H1 (cell line): Measurements from ENCODE around the gene DPM2. TPM values are rescaled to one million over a fixed set of nuclear protein-coding genes. Genes with fewer than 3 reads are reported as not detected.
A peak's percentile ranks its signal among the peaks of the same experiment; 100 is the strongest.

Experiments
- CTCF ChIA-PET: fragments of 300-600 bp; sonication (Branson Sonifier 250); formaldehyde crosslinking; loops from one replicate; lab custom pipeline; 2021; ENCODE audit not compliant: partially characterized antibody; lab: Charles Lee
- POLR2A ChIA-PET: fragments of 300-600 bp; sonication (Branson Sonifier 250); formaldehyde crosslinking; loops from one replicate; lab custom pipeline; 2021; ENCODE audit warnings: inconsistent platforms; ENCODE audit not compliant: partially characterized antibody; lab: Charles Lee
- DNase-seq, 2 experiments: peaks; one replicate each; pipeline versions ENCODE4 v3.0.0 to v3.0.0-alpha.2; 2010 to 2022; ENCODE audit warnings: low spot score in 2 of 2, low read depth in 1 of 2, mixed read lengths in 1 of 2
- FAIRE-seq: peaks from 2 replicates; lab custom pipeline; 2011; peaks lifted over from hg19 to GRCh38; lab: Jason Lieb, UNC
- H2AFZ ChIP-seq: 2 replicates; pipeline ENCODE4 v1.8.1; 2012; ENCODE audit warnings: low read length, inconsistent platforms
- H2AK5ac ChIP-seq: 2 replicates; pipeline ENCODE4 v1.6.1; 2013; ENCODE audit warnings: low read depth, low read length
- H2BK120ac ChIP-seq: replicated peaks from 2 replicates; pipeline ENCODE3; 2013; ENCODE audit warnings: low read depth, low read length, inconsistent platforms
- H2BK12ac ChIP-seq: 2 replicates; pipeline ENCODE4 v1.6.1; 2013; ENCODE audit warnings: low read depth, low read length
- H2BK15ac ChIP-seq: 2 replicates; pipeline ENCODE4 v1.6.1; 2013; ENCODE audit warnings: low read length
- H2BK20ac ChIP-seq: 2 replicates; pipeline ENCODE4 v1.6.1; 2013; ENCODE audit warnings: low read length
- H2BK5ac ChIP-seq: 2 replicates; pipeline ENCODE4 v1.6.1; 2013; ENCODE audit warnings: low read depth, low read length
- H3K14ac ChIP-seq: 2 replicates; pipeline ENCODE4 v1.6.1; 2013; ENCODE audit warnings: inconsistent platforms; ENCODE audit not compliant: insufficient read length
- H3K18ac ChIP-seq: 2 replicates; pipeline ENCODE4 v1.6.1; 2013; ENCODE audit warnings: low read length; ENCODE audit errors: extremely low read depth
- H3K23ac ChIP-seq: 2 replicates; pipeline ENCODE4 v1.6.1; 2013; ENCODE audit warnings: inconsistent platforms; ENCODE audit not compliant: insufficient read length
- H3K23me2 ChIP-seq: 2 replicates; pipeline ENCODE4 v1.6.1; 2013; ENCODE audit warnings: low read depth, low read length
- H3K27ac ChIP-seq: 2 replicates; pipeline ENCODE4 v1.6.1; 2011; ENCODE audit warnings: low read depth, low read length, inconsistent platforms
- H3K27me3 ChIP-seq, 4 experiments: replicated peaks in 1 of 4; 1 replicate in 1 of 4; 2 replicates in 3 of 4; pipeline versions ENCODE4 v1.6.1 to v1.8.1; 2011 to 2013; ENCODE audit warnings: low read length in 3 of 4, mild to moderate bottlenecking in 3 of 4, inconsistent platforms in 2 of 4, mixed read lengths in 2 of 4, moderate library complexity in 1 of 4; ENCODE audit not compliant: control insufficient read depth in 3 of 4, insufficient read depth in 3 of 4; ENCODE audit errors: extremely low read depth in 1 of 4
- H3K36me3 ChIP-seq, 4 experiments: 2 replicates each; pipeline versions ENCODE4 v1.6.1 to v1.8.1; 2011 to 2013; ENCODE audit warnings: mild to moderate bottlenecking in 4 of 4, low read length in 3 of 4, moderate library complexity in 2 of 4, control low read depth in 1 of 4, inconsistent platforms in 1 of 4; ENCODE audit not compliant: insufficient read depth in 4 of 4, control insufficient read depth in 2 of 4
- H3K4ac ChIP-seq: replicated peaks from 2 replicates; pipeline ENCODE3; 2013; ENCODE audit warnings: low read length, low read depth, mixed read lengths, inconsistent platforms; ENCODE audit not compliant: insufficient read length
- H3K4me1 ChIP-seq, 4 experiments: replicated peaks in 1 of 4; 1 replicate in 1 of 4; 2 replicates in 3 of 4; pipeline versions ENCODE4 v1.6.1 to v1.8.1; 2011 to 2013; ENCODE audit warnings: low read length in 3 of 4, inconsistent platforms in 2 of 4, mixed read lengths in 1 of 4; ENCODE audit not compliant: insufficient read depth in 4 of 4, control insufficient read depth in 3 of 4
- H3K4me2 ChIP-seq, 2 experiments: 2 replicates each; pipeline versions ENCODE4 v1.6.1 to v1.8.1; 2011 to 2013; ENCODE audit warnings: low read depth in 2 of 2, low read length in 2 of 2, control low read depth in 1 of 2, inconsistent platforms in 1 of 2, mild to moderate bottlenecking in 1 of 2; ENCODE audit not compliant: insufficient read depth in 1 of 2
- H3K4me3 ChIP-seq, 4 experiments: fragments of 200-600, 300-600 bp in 1 of 4; sonication (generic), shearing (Covaris generic), sonication (Bioruptor Twin) in 1 of 4; 2 replicates each; pipeline versions ENCODE4 v1.5.1 to v1.8.1; 2011 to 2016; ENCODE audit warnings: low read length in 4 of 4, low read depth in 3 of 4, control low read depth in 2 of 4, inconsistent platforms in 2 of 4, mild to moderate bottlenecking in 2 of 4, mixed read lengths in 1 of 4, moderate library complexity in 1 of 4; ENCODE audit not compliant: insufficient read depth in 2 of 4; ENCODE audit errors: extremely low read depth in 1 of 4
- H3K56ac ChIP-seq: replicated peaks from 2 replicates; pipeline ENCODE3; 2013; ENCODE audit warnings: low read depth, mild to moderate bottlenecking, mixed read lengths, low read length, inconsistent platforms; ENCODE audit not compliant: insufficient read length
- H3K79me1 ChIP-seq: 2 replicates; pipeline ENCODE4 v1.6.1; 2013; ENCODE audit warnings: low read depth, low read length, control low read depth
- H3K79me2 ChIP-seq, 2 experiments: 2 replicates each; pipeline versions ENCODE4 v1.6.1 to v1.8.1; 2012 to 2013; ENCODE audit warnings: low read length in 2 of 2, mild to moderate bottlenecking in 2 of 2, inconsistent platforms in 1 of 2; ENCODE audit not compliant: insufficient read depth in 2 of 2, control insufficient read depth in 1 of 2
- H3K9ac ChIP-seq, 4 experiments: replicated peaks in 1 of 4; 1 replicate in 1 of 4; 2 replicates in 3 of 4; pipeline versions ENCODE4 v1.6.1 to v1.8.1; 2011 to 2013; ENCODE audit warnings: low read depth in 3 of 4, low read length in 3 of 4, control low read depth in 2 of 4, mild to moderate bottlenecking in 2 of 4, moderate library complexity in 2 of 4, inconsistent platforms in 1 of 4; ENCODE audit errors: extremely low read depth in 1 of 4
- H3K9me3 ChIP-seq, 2 experiments: 2 replicates each; pipeline versions ENCODE4 v1.6.1 to v1.8.1; 2012 to 2013; ENCODE audit warnings: mild to moderate bottlenecking in 2 of 2, moderate library complexity in 2 of 2, control low read depth in 1 of 2, inconsistent platforms in 1 of 2, low read depth in 1 of 2, low read length in 1 of 2, mixed read lengths in 1 of 2; ENCODE audit not compliant: insufficient read depth in 2 of 2
- H4K20me1 ChIP-seq, 2 experiments: replicated peaks in 1 of 2; 2 replicates each; pipeline versions ENCODE3 to v1.8.1; 2011 to 2013; ENCODE audit warnings: inconsistent platforms in 2 of 2, low read length in 2 of 2, mild to moderate bottlenecking in 1 of 2; ENCODE audit not compliant: insufficient read depth in 2 of 2, control insufficient read depth in 1 of 2
- H4K5ac ChIP-seq: 2 replicates; pipeline ENCODE4 v1.6.1; 2013; ENCODE audit warnings: low read length, low read depth, mixed read lengths, inconsistent platforms; ENCODE audit not compliant: insufficient read length
- H4K8ac ChIP-seq: 2 replicates; pipeline ENCODE4 v1.8.0; 2013; ENCODE audit warnings: mild to moderate bottlenecking, moderate library complexity, low read length, inconsistent platforms; ENCODE audit not compliant: insufficient read depth; ENCODE audit errors: extremely low read depth
- H4K91ac ChIP-seq: replicated peaks from 2 replicates; pipeline ENCODE3; 2013; ENCODE audit warnings: low read length, mixed read lengths, inconsistent platforms; ENCODE audit not compliant: insufficient read length
- ATF2 ChIP-seq: IDR thresholded peaks from 2 replicates; pipeline ENCODE4 v1.6.1; 2012; ENCODE audit warnings: low read length, inconsistent platforms
- BCL11A ChIP-seq, 2 experiments: IDR thresholded peaks; one replicate each; pipeline ENCODE4 v1.6.1; 2011; ENCODE audit warnings: low read depth in 2 of 2, low read length in 2 of 2, mild to moderate bottlenecking in 2 of 2
- EGR1 ChIP-seq: IDR thresholded peaks from 2 replicates; pipeline ENCODE4 v1.6.1; 2011; ENCODE audit warnings: low read depth, low read length, borderline replicate concordance
- KDM5A ChIP-seq: fragments of 200-600 bp; IDR thresholded peaks from 2 replicates; pipeline ENCODE4 v1.7.1; 2012; ENCODE audit warnings: mild to moderate bottlenecking, low read length, inconsistent platforms, mixed read lengths
- USF2 ChIP-seq: IDR thresholded peaks from 2 replicates; pipeline ENCODE4 v1.6.1; 2011; ENCODE audit warnings: low read length, improper control_type of control experiment
- WGBS, 2 experiments: shearing (Covaris generic) in 1 of 2; methylation state at CpG; one replicate each; pipeline versions ENCODE4 v1.1.6 to v1.1.7; 2013 to 2015; ENCODE audit warnings: low lambda C conversion rate in 2 of 2, mixed read lengths in 2 of 2, inconsistent platforms in 1 of 2, low coverage in 1 of 2, missing lambda C conversion rate in 1 of 2; ENCODE audit not compliant: insufficient replicate concordance in 2 of 2, insufficient coverage in 1 of 2, insufficient read length in 1 of 2; ENCODE audit errors: extremely low coverage in 1 of 2, missing lambda C conversion rate in 1 of 2; 5-methylcytosine and 5-hydroxymethylcytosine counted together
- polyA plus RNA-seq, 7 experiments: library from polyadenylated mRNA; depleted of rRNA in 3 of 7; stranded (reverse) in 5 of 7; unstranded in 2 of 7; fragments of >200 nt in 5 of 7; fragments of 200-250 nt in 2 of 7; gene quantifications; 1 replicate in 5 of 7; 2 replicates in 1 of 7; 4 replicates in 1 of 7; pipeline versions ENCODE4 v1.2.1 to v1.2.3, GENCODE V29; 2011 to 2013; ENCODE audit warnings: missing spikeins in 2 of 7, mixed read lengths in 2 of 7
- total RNA-seq: library from RNA; stranded (reverse); fragmentation: NEBNext Ultra II Directional; extraction: Animal tissue kit (Norgen Biotek cat#: 25700); gene quantifications from 2 replicates; pipeline ENCODE4 v1.2.1, GENCODE V29; 2021

Gene DPM2
- total and polyA plus RNA-seq, 2 of the 8 experiments (the other 6 are each of a cell fraction or from before 2014, with no cell fraction given) = 45.4 to 95.4 TPM

- TF ChIP-seq EGR1 = no peak
- no peak for TF ChIP-seq USF2
- TF ChIP-seq ATF2 = no peak
- TF ChIP-seq BCL11A (IDR thresholded peaks at IDR 0.05; ENCODE audit: low read depth in 2 of 2, low read length in 2 of 2) = no peak
- TF ChIP-seq KDM5A = no peak
- Histone ChIP-seq H2BK5ac (no peak overlapping the region), H3K23ac (no peak overlapping the region), H2BK12ac (no peak overlapping the region), H3K79me2 (no peaks in the 10 kb centered on the region), H2BK120ac (no peak overlapping the region), H3K4ac (no peak overlapping the region), H3K18ac (no peak overlapping the region), H3K27me3 (no peaks in the 10 kb centered on the region; a peak in 1 of 7 replicates), H4K8ac (no peak overlapping the region), H3K79me1 (no peaks in the 10 kb centered on the region), H3K56ac (no peak overlapping the region), H3K4me2 (no peak overlapping the region), H4K91ac (no peak overlapping the region), H3K4me1 (peaks cover 0 to 3% (median 1%) of the 10 kb centered on the region in 4 experiments; a peak in 1 of 7 replicates), H3K14ac (no peak overlapping the region), H3K4me3 (no peak overlapping the region), H4K20me1 (no peaks in the 10 kb centered on the region), H2AK5ac (no peak overlapping the region), H2BK20ac (no peak overlapping the region), H3K9me3 (no peaks in the 10 kb centered on the region), H2AFZ (no peak overlapping the region), H3K36me3 (no peaks in the 10 kb centered on the region), H3K27ac (no peak overlapping the region), H2BK15ac (peak overlapping the region; percentile 84; the same call in 1 of the 2 replicates), H4K5ac (no peak overlapping the region), H3K23me2 (no peaks in the 10 kb centered on the region), H3K9ac (no peak overlapping the region)
- DNase-seq = no peak
- 94% methylated on average over 9 of the region's 9 CpGs; no CpG with 5 or more reads in 1 of the 2 experiments for WGBS, 2 experiments
- ChIA-PET POLR2A (no interaction called here), CTCF (interaction anchor here (0.7 to 1.5 kb wide), 2 partner anchors 31 to 35 kb away, joined by 3 read pairs; no protein-coding TSS in a partner anchor)
- no peak for FAIRE-seq
Measured at GRCh38 chr9:127987103-127987614, 49.5 kb upstream of the DPM2 start.
